Left renal pelvis (tissue), 4 donors: ENCODE measurements around the gene TEKT3. TPM values are rescaled to one million over a fixed set of nuclear protein-coding genes. Genes with fewer than 3 reads are reported as not detected.
A peak's percentile ranks its signal among the peaks of the same experiment; 100 is the strongest.

Experiments used
- DNase-seq, 4 donors: peaks; one replicate each; pipeline ENCODE4 v3.0.0-alpha.2; 2013; ENCODE audit warnings: low read depth in 4 of 4, low spot score in 3 of 4
- polyA plus RNA-seq, 4 donors: library from polyadenylated mRNA; unstranded; fragments of 120-200 nt; gene quantifications; one replicate each; pipeline ENCODE4 v1.2.1, GENCODE V29; 2013; ENCODE audit not compliant: insufficient read length in 4 of 4

The TEKT3 gene
- polyA plus RNA-seq, 4 donors: 0.96 to 3.0 (median 1.3) TPM

DNA sequence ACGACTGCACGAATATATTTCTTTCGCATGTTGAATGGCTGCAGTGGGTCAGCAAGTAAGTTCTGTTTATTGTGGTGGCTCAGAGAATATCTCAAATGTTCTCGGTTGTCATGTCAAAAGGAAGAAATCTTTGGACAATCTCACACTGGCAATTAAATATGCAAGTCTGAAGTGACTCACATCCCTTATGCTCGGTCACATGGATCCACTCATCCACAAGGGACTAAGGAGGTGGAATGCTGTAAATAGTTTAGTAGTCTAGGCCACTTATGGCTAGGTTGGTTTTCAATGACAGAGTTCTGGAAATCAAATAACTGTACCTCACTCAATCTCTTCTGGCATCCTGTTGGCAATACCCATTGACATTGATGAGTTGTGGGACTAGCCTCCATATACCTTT lies 43.2 kb downstream of the TEKT3 start:
- DNase-seq: no peak

DNA sequence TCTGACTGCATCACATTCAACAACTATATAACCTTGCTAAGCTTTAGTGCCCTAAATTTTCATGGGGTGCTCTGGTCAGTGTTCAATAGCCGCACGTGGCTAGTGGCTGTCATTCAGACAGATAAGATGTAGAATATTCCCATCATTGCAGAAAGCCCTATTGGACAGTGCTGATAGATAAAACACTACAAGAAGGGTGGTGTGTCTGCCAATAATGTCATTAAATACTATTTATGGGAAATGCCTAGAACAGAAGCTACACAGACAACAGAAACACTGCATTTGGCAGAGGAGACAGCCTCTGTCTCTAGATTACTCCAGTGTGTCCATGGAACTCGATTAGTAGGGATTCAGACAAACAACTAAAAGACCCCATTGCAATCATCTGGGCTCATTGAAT lies 47.8 kb downstream of the TEKT3 start:
- DNase-seq: no peak

- DNase-seq: no peak
These were observed 49.6 kb downstream of the TEKT3 start for GRCh38 chr17:15291674-15292361.

GRCh38 chr17:15290605-15291004 lies 50.8 kb downstream of the TEKT3 start:
- DNase-seq: no peak

GRCh38 chr17:15289285-15290183 lies 51.9 kb downstream of the TEKT3 start:
- no peak for DNase-seq

DNA sequence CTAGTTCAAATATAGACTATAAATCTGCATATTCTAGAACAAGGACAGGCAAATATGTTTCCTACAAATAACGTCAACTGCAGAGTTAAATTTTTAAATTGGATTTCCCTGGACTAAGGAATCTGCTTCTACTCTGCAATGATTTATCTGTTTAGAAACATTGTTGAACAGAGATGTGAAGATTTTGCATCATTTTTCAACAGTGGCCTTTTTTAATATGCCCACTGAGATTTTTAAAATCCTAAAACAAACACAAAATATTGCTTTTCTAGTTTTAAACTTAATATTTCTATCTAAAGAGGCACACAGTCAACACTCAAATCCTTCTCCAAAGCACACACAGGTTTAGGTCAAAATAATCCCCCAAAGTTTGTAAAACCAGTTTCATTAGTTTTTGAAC lies 52.5 kb downstream of the TEKT3 start:
- no peak for DNase-seq

- DNase-seq: no peak
These were observed 53.7 kb downstream of the TEKT3 start for GRCh38 chr17:15287538-15288267.

- DNase-seq: no peak
These were observed 55.9 kb downstream of the TEKT3 start for GRCh38 chr17:15285466-15285865.

- no peak for DNase-seq
These were observed 56.9 kb downstream of the TEKT3 start for GRCh38 chr17:15284537-15284936.

DNA sequence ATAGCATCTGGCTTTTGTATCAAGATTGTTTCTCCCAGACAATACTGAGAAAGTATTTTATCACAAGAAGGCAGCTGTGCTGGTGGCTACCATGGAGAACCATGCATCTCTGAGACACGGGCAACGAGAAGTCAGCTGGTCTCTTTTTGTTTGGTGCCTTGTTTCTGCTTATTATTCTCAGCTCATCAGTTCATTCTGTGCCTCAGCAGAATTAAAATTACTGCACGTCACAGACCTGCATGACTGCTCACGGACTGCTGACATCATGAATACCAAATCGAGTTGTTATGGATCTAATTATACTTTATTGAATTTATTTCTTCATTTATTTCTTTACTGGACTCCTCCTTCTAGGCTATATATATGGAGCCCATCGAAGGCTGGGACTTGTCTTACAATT lies 57.3 kb downstream of the TEKT3 start:
- DNase-seq: no peak

GRCh38 chr17:15281909-15282308 lies 59.5 kb downstream of the TEKT3 start:
- DNase-seq: no peak

DNA sequence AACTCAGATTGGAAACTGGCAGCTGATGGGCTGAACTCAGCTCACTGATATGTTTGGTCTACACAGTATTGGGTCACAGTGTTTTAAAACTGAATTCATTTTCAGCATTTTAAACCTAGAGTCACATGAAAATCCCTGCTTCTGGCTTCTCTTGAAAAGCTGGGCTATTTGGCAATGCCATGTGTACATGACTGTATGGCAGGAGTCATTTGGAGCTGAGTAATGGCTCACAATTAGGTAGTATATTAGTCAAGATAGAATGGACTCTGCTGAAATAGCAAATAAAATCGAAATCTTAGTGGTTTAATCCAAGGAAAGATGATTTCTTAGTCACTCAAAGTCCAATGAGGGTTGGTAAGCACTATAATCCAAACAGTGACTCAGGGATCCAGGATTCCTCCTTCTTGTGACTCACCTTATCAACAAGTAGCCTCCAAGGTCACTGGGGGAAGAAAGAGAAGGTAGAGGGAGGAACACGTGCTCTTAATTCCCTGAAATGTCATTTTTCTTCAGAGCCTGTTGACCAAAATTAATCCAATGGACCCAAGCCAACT lies 62.4 kb downstream of the TEKT3 start:
- DNase-seq: no peak

GRCh38 chr17:15278380-15278779 lies 63.0 kb downstream of the TEKT3 start:
- peak in 1 of 4 donors; percentile 10 for DNase-seq

- DNase-seq: no peak
These were observed 67.4 kb downstream of the TEKT3 start for GRCh38 chr17:15274017-15274416.

GRCh38 chr17:15273141-15273793 lies 68.1 kb downstream of the TEKT3 start:
- no peak for DNase-seq

DNA sequence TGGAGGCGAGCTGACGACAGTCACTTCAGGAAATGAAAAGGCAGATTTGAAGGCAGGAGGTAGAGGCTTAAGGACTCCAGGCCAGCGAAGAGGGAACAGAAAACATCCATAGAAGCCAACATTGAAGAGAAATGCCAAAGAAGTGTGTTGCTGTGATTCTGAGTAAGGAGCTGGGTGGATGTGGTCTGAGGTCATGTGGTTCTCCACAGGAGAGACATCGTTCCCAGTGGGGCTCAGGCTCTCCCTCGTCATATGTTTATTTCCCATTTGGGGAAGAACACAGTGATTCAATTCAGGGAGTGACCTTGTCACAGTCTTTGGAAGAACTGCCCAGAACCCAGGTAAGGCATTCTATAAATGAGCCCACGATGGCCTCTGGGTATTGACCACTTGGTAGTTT lies 69.7 kb downstream of the TEKT3 start:
- no peak for DNase-seq

GRCh38 chr17:15270628-15271381 lies 70.6 kb downstream of the TEKT3 start:
- no peak for DNase-seq

- no peak for DNase-seq
These were observed 71.7 kb downstream of the TEKT3 start for GRCh38 chr17:15269780-15270089.

DNA sequence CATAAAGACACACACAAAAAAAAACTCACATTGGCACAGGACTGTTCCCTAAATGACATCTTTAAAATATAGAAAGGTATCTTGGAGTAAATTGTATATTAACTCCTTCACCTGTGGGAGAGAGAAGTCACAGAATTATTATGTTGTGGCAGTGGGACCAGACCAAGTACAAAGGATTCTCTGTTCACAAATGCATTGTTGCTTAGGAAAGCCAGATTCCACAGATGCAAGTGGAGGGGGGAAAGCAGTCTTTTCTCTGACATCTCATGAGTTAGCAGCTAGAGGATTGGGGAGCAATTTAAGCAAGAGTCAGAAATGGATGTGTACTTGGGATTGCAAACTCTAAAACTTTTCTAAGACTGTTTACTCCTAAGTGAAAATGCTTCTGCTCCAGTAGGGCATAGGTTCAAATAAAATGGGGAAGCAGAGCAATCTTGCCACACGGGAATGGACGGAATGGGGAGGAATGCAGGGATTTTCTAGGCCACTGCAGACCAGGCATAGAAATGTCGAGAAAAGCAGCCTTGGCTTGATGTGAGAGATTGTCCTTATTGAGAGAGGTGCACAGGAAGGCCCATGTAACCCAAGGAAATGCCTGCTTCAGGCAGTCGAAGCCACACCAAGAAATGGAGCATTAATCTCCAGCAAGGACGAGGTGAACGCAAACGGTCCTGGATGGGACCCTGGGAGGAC lies 72.2 kb downstream of the TEKT3 start:
- DNase-seq: no peak
